ENCODE results near the gene RAB13. TPM values are rescaled to one million over a fixed set of nuclear protein-coding genes. Genes with fewer than 3 reads are reported as not detected.

The RAB13 gene
- total RNA-seq, 1 donor = 36.7 TPM

GRCh38 chr1:153968408-153968807 lies 17.7 kb downstream of the RAB13 start:
- peak overlapping the region; percentile 73 for H3K4me3 ChIP-seq (ENCODE audit: low read depth, low read length)
- no peak for DNase-seq (ENCODE audit: low read depth)
- TF ChIP-seq CTCF (IDR thresholded peaks at IDR 0.05; ENCODE audit: insufficient read depth, low read depth, low read length) = no peak

DNA sequence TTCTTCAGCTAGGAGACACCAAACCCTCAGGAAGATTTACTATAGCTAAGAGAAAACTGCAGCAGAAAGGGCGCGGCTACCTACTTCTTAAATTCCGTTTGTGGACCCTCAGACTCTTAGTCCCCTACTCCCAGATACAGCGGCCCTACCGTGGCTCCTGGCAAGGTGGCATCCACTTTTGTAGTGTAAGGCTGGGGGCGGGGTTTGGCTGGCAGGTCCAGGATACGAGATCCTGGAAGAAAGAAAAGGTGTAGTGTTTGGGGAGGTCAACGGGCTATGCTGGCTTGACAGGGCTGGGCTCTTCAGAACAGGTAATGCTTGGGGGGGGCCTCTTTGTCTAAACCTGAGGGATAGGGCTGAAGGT lies 18.2 kb downstream of the RAB13 start:
- no peak for DNase-seq (ENCODE audit: low read depth)
- no peak for TF ChIP-seq CTCF (IDR thresholded peaks at IDR 0.05; ENCODE audit: insufficient read depth, low read depth, low read length)
- H3K4me3 ChIP-seq (ENCODE audit: low read depth, low read length) = peak overlapping the region; percentile 73

GRCh38 chr1:153967107-153967999 lies 18.8 kb downstream of the RAB13 start, which contains the start of gene CREB3L4:
CREB3L4 (plus strand) TSS chr1:153967902; CDS start chr1:153968526, 624 bp downstream.
- peak within 1 kb of the TSS; percentile 73 for H3K4me3 ChIP-seq (ENCODE audit: low read depth, low read length)
- peak; percentile 99 for DNase-seq (ENCODE audit: low read depth)
- peak; percentile 45 for TF ChIP-seq CTCF (IDR thresholded peaks at IDR 0.05; ENCODE audit: insufficient read depth, low read depth, low read length)

DNA sequence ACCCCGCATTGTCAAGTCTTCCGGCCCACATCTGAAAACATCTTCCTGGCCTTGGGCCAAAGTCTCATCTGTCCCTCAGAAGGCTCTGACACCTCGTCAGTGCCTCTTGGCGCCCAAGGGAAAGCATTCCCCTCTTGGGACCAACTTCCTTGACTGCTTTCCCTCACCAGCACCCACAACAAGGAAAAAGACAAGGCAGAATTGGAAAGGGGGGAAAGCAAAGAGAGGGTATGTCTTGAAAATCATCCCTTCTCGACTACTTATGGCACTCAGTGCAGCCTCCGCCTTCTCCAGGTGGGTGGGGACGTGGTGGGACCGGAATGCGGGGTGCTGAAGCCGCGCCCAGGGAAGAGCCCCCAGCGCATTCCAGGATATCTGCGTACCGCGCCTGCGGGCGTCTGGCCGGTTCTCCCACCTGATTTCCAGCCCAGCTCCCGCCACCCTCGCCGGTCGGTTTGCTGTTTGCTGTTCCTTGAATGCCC lies 22.2 kb downstream of the RAB13 start:
- no peak for DNase-seq (ENCODE audit: low read depth)
- peak overlapping the region; percentile 80 for H3K4me3 ChIP-seq (ENCODE audit: low read depth, low read length)
- TF ChIP-seq CTCF (IDR thresholded peaks at IDR 0.05; ENCODE audit: insufficient read depth, low read depth, low read length) = no peak

DNA sequence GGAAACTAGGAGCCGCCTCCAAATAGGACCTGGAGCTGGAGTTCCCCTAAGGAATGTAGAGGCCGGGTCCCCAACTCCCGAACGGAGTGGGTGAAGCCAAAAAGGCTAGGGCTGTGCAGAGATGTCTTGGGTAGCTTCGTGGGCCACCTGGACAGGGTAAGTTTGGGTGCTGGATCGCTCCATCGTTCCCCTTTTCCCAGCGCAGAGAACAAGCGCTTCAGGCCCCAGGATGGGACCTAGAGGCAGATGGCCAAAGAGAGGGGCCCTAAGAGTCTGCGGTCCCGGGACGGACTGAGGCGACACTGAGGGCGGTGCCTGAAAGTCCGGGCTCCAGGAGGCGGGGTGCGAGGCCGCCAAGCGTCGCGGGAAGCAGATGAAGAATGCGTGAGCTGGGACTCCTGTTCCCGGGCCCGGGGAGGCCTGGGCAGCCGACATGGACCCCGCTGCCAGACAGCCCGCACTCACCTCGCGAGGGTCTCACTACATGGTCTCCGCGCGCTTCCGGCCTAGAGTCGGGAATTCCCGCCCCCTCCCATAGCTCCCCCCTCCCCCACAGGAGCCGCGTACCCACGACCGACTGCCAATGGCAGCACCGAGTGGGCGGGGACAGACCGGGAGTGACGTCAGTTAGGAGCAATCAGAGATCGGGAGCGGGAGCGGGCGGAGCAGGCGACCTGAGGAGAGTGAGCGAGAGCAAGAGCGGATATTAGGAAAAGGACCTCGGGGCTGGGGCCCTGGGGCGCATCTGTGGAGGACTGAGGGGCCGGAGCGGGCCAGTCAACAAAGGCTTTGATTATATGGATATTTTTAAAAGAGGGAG lies 22.9 kb downstream of the RAB13 start, which contains the start of gene SLC39A1:
Gene SLC39A1 (minus strand): TSS at position 508 of the 820 bp plus-strand sequence. CDS start 822 bp downstream, outside the sequence.
- TF ChIP-seq CTCF (IDR thresholded peaks at IDR 0.05; ENCODE audit: insufficient read depth, low read depth, low read length) = no peak
- DNase-seq (ENCODE audit: low read depth) = peak; percentile 97

GRCh38 chr1:153962088-153963029 lies 23.8 kb downstream of the RAB13 start:
- peak; percentile 58 for DNase-seq (ENCODE audit: low read depth)
- no peak for TF ChIP-seq CTCF (IDR thresholded peaks at IDR 0.05; ENCODE audit: insufficient read depth, low read depth, low read length)

More for the DNA sequence above, 22.9 kb downstream of the RAB13 start, which contains the start of gene SLC39A1:
- H3K4me3 ChIP-seq (ENCODE audit: low read depth, low read length) = peak within 1 kb of the TSS; percentile 80

More at GRCh38 chr1:153962088-153963029, 23.8 kb downstream of the RAB13 start:
- peak overlapping the region; percentile 80 for H3K4me3 ChIP-seq (ENCODE audit: low read depth, low read length)

All from fibroblast of villous mesenchyme (primary cell).